Measurements from ENCODE around the gene PGRMC2.
A peak's percentile ranks its signal among the peaks of the same experiment; 100 is the strongest.

Gene PGRMC2

DNA sequence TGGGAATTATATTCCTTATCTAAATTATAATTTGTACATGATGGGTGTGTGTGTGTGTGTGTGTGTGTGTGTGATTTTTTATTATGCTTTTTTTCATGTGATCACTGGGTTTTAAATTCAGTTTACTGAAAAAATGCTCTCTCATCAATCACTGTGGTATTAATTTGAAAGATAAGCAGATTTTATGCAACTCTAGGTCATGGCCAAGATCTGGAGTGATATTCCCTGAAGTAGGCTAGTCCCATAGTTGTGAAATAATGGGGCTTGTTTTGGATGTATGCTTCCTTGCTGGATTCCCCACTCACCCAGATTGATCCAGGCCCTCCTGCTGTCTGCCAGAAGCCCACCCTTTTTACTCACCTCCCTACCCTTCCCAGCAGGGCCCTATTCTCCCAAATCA lies 22.0 kb upstream of the PGRMC2 start:
- H3K27me3 Mint-ChIP-seq (ENCODE audit: low read depth): no peaks in the 10 kb centered on the region
- peaks cover 3% of the 10 kb centered on the region for H3K4me1 Mint-ChIP-seq (ENCODE audit: low read depth)
- H3K9me3 Mint-ChIP-seq: no peaks in the 10 kb centered on the region
- H3K27ac Mint-ChIP-seq: no peak overlapping the region
- H3K4me3 Mint-ChIP-seq: no peak overlapping the region
- H3K36me3 Mint-ChIP-seq (ENCODE audit: low read depth): peaks cover 5% of the 10 kb centered on the region

GRCh38 chr4:128308986-128309385 lies 21.4 kb upstream of the PGRMC2 start:
- H3K4me1 Mint-ChIP-seq (ENCODE audit: low read depth): peaks cover 3% of the 10 kb centered on the region
- no peaks in the 10 kb centered on the region for H3K9me3 Mint-ChIP-seq
- no peaks in the 10 kb centered on the region for H3K27me3 Mint-ChIP-seq (ENCODE audit: low read depth)
- peaks cover 5% of the 10 kb centered on the region for H3K36me3 Mint-ChIP-seq (ENCODE audit: low read depth)
- H3K4me3 Mint-ChIP-seq: no peak overlapping the region
- H3K27ac Mint-ChIP-seq: no peak overlapping the region

DNA sequence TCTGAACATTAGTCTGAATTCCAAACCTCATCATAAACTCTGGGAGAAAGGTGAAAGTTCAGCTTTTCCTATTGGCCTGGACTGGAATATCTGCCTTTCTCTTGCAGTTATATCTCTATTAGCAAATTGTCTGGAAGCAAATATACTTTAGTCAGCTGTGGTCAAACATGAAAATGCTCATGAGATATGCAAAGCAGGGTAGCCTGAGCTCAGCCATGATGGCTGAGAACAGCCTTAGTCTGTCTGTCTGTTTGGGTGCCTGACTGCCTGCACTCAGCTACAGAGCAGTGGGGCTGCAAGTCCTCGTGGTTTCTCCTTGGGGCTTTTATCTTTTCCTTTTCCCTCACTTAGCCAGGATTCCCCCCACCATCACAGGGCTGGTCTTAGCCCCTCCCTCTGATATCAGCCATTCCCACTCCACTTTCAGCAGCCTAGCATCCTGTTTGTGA lies 19.5 kb upstream of the PGRMC2 start:
- H3K27me3 Mint-ChIP-seq (ENCODE audit: low read depth): no peaks in the 10 kb centered on the region
- H3K4me3 Mint-ChIP-seq: no peak overlapping the region
- peaks cover 5% of the 10 kb centered on the region for H3K36me3 Mint-ChIP-seq (ENCODE audit: low read depth)
- peaks cover 3% of the 10 kb centered on the region for H3K4me1 Mint-ChIP-seq (ENCODE audit: low read depth)
- H3K27ac Mint-ChIP-seq: no peak overlapping the region
- no peaks in the 10 kb centered on the region for H3K9me3 Mint-ChIP-seq

GRCh38 chr4:128305942-128306341 lies 18.3 kb upstream of the PGRMC2 start:
- H3K36me3 Mint-ChIP-seq (ENCODE audit: low read depth): peaks cover 5% of the 10 kb centered on the region
- H3K27me3 Mint-ChIP-seq (ENCODE audit: low read depth): no peaks in the 10 kb centered on the region
- peaks cover 3% of the 10 kb centered on the region for H3K4me1 Mint-ChIP-seq (ENCODE audit: low read depth)
- H3K4me3 Mint-ChIP-seq: no peak overlapping the region
- H3K9me3 Mint-ChIP-seq: no peaks in the 10 kb centered on the region
- H3K27ac Mint-ChIP-seq: no peak overlapping the region

- Mint-ChIP-seq H3K4me3 (no peak overlapping the region), H3K27ac (no peak overlapping the region), H3K36me3 (ENCODE audit: low read depth) (peaks cover 2% of the 10 kb centered on the region), H3K27me3 (ENCODE audit: low read depth) (no peaks in the 10 kb centered on the region), H3K9me3 (no peaks in the 10 kb centered on the region), H3K4me1 (ENCODE audit: low read depth) (peaks cover 3% of the 10 kb centered on the region)
Observed at GRCh38 chr4:128303986-128304385, 16.4 kb upstream of the PGRMC2 start.

GRCh38 chr4:128303405-128303785 lies 15.8 kb upstream of the PGRMC2 start:
- H3K27ac Mint-ChIP-seq: no peak overlapping the region

GRCh38 chr4:128301979-128302378 lies 14.4 kb upstream of the PGRMC2 start:
- peaks cover under 1% of the 10 kb centered on the region for H3K36me3 Mint-ChIP-seq (ENCODE audit: low read depth)
- no peak overlapping the region for H3K27ac Mint-ChIP-seq
- H3K27me3 Mint-ChIP-seq (ENCODE audit: low read depth): no peaks in the 10 kb centered on the region
- H3K4me1 Mint-ChIP-seq (ENCODE audit: low read depth): no peaks in the 10 kb centered on the region
- H3K9me3 Mint-ChIP-seq: no peaks in the 10 kb centered on the region
- no peak overlapping the region for H3K4me3 Mint-ChIP-seq

More at GRCh38 chr4:128303405-128303785, 15.8 kb upstream of the PGRMC2 start:
- Mint-ChIP-seq H3K9me3 (no peaks in the 10 kb centered on the region), H3K27me3 (ENCODE audit: low read depth) (no peaks in the 10 kb centered on the region), H3K36me3 (ENCODE audit: low read depth) (no peaks in the 10 kb centered on the region), H3K4me3 (no peak overlapping the region), H3K4me1 (ENCODE audit: low read depth) (peaks cover 3% of the 10 kb centered on the region)

DNA sequence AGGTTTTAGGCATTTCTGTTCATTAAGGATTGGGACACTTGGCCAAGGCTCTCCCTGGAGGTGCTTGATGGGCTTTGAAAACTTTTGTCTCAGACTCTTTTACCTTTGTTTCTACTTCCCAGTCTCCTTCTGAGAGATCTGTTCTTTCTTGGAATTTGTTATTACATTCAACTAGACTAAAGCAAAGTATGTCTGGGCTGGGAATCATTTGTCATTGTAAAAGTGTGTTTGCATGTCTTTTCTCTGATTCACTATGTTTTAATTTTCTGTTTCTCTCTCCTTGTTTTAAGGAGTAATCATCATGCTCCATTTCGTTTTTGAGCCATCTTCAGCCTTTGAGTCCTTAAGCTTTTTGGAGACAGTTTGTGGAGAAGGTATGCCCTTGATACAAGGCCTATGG lies 12.2 kb upstream of the PGRMC2 start:
- no peaks in the 10 kb centered on the region for H3K4me1 Mint-ChIP-seq (ENCODE audit: low read depth)
- H3K36me3 Mint-ChIP-seq (ENCODE audit: low read depth): peaks cover 2% of the 10 kb centered on the region
- H3K4me3 Mint-ChIP-seq: no peak overlapping the region
- H3K27ac Mint-ChIP-seq: no peak overlapping the region
- no peaks in the 10 kb centered on the region for H3K9me3 Mint-ChIP-seq
- no peaks in the 10 kb centered on the region for H3K27me3 Mint-ChIP-seq (ENCODE audit: low read depth)

DNA sequence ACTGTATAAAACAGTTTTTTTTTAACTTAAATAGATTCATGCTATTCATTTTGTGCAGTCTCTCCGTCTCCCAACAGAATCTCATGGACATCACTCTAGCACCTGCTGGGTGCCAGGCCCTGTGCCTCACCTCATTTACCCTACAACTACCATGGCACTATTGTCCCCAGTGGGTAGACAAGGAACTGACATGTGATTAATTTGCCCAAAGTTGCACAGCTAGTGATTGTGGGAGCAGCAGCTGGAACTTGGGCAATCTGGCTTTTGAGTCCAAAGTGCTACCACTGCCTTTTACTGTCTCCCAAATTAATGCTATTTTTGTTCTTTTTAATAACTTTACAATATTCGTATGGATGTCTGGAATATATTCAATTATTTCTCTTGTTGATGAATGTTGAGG lies 11.2 kb upstream of the PGRMC2 start:
- Mint-ChIP-seq H3K4me1 (ENCODE audit: low read depth) (no peaks in the 10 kb centered on the region), H3K27ac (no peak overlapping the region), H3K36me3 (ENCODE audit: low read depth) (peaks cover 2% of the 10 kb centered on the region), H3K4me3 (no peak overlapping the region), H3K9me3 (no peaks in the 10 kb centered on the region), H3K27me3 (ENCODE audit: low read depth) (no peaks in the 10 kb centered on the region)

GRCh38 chr4:128298146-128298758 lies 10.6 kb upstream of the PGRMC2 start:
- Mint-ChIP-seq H3K27me3 (ENCODE audit: low read depth) (no peaks in the 10 kb centered on the region), H3K4me3 (no peak overlapping the region), H3K36me3 (ENCODE audit: low read depth) (peaks cover 2% of the 10 kb centered on the region)

GRCh38 chr4:128295255-128295654 lies 7.6 kb upstream of the PGRMC2 start:
- H3K27me3 Mint-ChIP-seq (ENCODE audit: low read depth): peaks cover 7% of the 10 kb centered on the region
- H3K9me3 Mint-ChIP-seq: no peaks in the 10 kb centered on the region
- H3K36me3 Mint-ChIP-seq (ENCODE audit: low read depth): peaks cover 2% of the 10 kb centered on the region
- no peak overlapping the region for H3K4me3 Mint-ChIP-seq
- no peak overlapping the region for H3K27ac Mint-ChIP-seq
- no peaks in the 10 kb centered on the region for H3K4me1 Mint-ChIP-seq (ENCODE audit: low read depth)

More at GRCh38 chr4:128298146-128298758, 10.6 kb upstream of the PGRMC2 start:
- Mint-ChIP-seq H3K4me1 (ENCODE audit: low read depth) (no peaks in the 10 kb centered on the region), H3K9me3 (no peaks in the 10 kb centered on the region), H3K27ac (no peak overlapping the region)

- no peak overlapping the region for H3K4me3 Mint-ChIP-seq
- H3K27ac Mint-ChIP-seq: no peak overlapping the region
- H3K36me3 Mint-ChIP-seq (ENCODE audit: low read depth): peaks cover 2% of the 10 kb centered on the region
- H3K4me1 Mint-ChIP-seq (ENCODE audit: low read depth): peaks cover under 1% of the 10 kb centered on the region
- H3K9me3 Mint-ChIP-seq: no peaks in the 10 kb centered on the region
- H3K27me3 Mint-ChIP-seq (ENCODE audit: low read depth): peaks cover 7% of the 10 kb centered on the region
Observed at GRCh38 chr4:128294464-128294863, 6.9 kb upstream of the PGRMC2 start.

DNA sequence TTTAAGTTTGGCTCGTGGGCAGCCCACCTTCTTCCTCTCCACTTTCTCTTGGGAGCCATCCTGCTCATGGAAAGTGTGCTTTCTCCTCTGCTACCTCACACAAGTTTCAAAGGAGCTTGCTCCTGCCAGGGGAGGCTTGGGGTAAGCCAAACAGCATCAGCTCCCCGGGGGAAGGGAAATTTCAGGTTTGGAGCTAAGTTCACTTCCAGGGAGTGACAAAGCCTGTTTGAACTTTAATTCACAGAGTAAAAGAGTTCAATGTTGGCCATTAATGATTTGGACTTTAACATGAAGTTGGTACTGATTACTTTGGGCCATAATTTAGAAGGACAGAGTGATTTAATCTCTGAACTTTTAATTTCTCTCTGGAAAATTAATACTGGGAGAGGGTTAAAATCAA lies 4.7 kb upstream of the PGRMC2 start:
- H3K27me3 Mint-ChIP-seq (ENCODE audit: low read depth): peaks cover 7% of the 10 kb centered on the region
- no peak overlapping the region for H3K27ac Mint-ChIP-seq
- H3K9me3 Mint-ChIP-seq: no peaks in the 10 kb centered on the region
- peaks cover 8% of the 10 kb centered on the region for H3K4me1 Mint-ChIP-seq (ENCODE audit: low read depth)
- H3K4me3 Mint-ChIP-seq: no peak overlapping the region
- H3K36me3 Mint-ChIP-seq (ENCODE audit: low read depth): peaks cover 2% of the 10 kb centered on the region

GRCh38 chr4:128291096-128291495 lies 3.5 kb upstream of the PGRMC2 start:
- H3K9me3 Mint-ChIP-seq: no peaks in the 10 kb centered on the region
- peaks cover 7% of the 10 kb centered on the region for H3K27me3 Mint-ChIP-seq (ENCODE audit: low read depth)
- peaks cover 13% of the 10 kb centered on the region for H3K4me1 Mint-ChIP-seq (ENCODE audit: low read depth)
- no peak overlapping the region for H3K27ac Mint-ChIP-seq
- no peak overlapping the region for H3K4me3 Mint-ChIP-seq
- no peaks in the 10 kb centered on the region for H3K36me3 Mint-ChIP-seq (ENCODE audit: low read depth)

DNA sequence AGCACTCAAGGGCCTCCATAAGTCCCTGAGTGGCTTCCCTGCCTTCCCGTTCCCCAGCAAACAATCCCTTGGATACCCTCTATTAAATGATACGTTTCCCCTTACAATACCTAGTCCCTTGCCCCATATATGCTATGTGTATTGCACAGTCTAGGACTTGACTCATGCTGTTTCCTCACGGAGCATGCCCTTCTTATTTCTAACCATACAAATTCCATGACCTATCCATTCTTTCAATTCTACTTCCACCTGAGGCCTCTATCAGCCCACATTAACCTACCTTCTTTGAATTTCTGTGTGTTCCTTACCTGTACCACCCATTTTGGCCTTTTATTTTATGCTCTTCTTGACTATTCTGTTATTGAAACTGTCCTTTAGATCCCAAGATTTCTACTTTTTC lies 2.9 kb upstream of the PGRMC2 start:
- no peak overlapping the region for H3K27ac Mint-ChIP-seq
- no peaks in the 10 kb centered on the region for H3K9me3 Mint-ChIP-seq
- H3K4me1 Mint-ChIP-seq (ENCODE audit: low read depth): peaks cover 18% of the 10 kb centered on the region
- peaks cover 2% of the 10 kb centered on the region for H3K36me3 Mint-ChIP-seq (ENCODE audit: low read depth)
- H3K4me3 Mint-ChIP-seq: peak overlapping the region; percentile 14
- H3K27me3 Mint-ChIP-seq (ENCODE audit: low read depth): peaks cover 7% of the 10 kb centered on the region
